Measurements from ENCODE around the gene OPRM1. TPM values are rescaled to one million over a fixed set of nuclear protein-coding genes. Genes with fewer than 3 reads are reported as not detected.

The OPRM1 gene
- total RNA-seq, 1 experiment from 2014 or later, result not detected

GRCh38 chr6:154206141-154206540 is 167.1 kb downstream of the OPRM1 start:
- Histone ChIP-seq H2BK5ac (ENCODE audit: insufficient read length, low read length) (no peak overlapping the region), H2BK20ac (ENCODE audit: low read depth, low read length, poor library complexity, severe bottlenecking) (no peak overlapping the region), H3K18ac (ENCODE audit: insufficient read length, low read depth, low read length) (no peak overlapping the region), H2BK120ac (ENCODE audit: low read depth, low read length, poor library complexity, severe bottlenecking) (no peak overlapping the region), H3K23ac (ENCODE audit: insufficient read length, low read depth, low read length) (no peak overlapping the region), H2AK5ac (ENCODE audit: insufficient read length, low read length) (no peak overlapping the region), H2BK15ac (ENCODE audit: low read depth, low read length) (no peak overlapping the region), H2AFZ (ENCODE audit: low read length) (no peak overlapping the region), H3K4me2 (ENCODE audit: insufficient read depth, insufficient read length, low read length) (no peak overlapping the region), H3K9ac (ENCODE audit: extremely low read depth, insufficient read length, low read length) (no peak overlapping the region), H3K4me1 (ENCODE audit: insufficient read depth, low read length) (no peaks in the 10 kb centered on the region), H4K91ac (ENCODE audit: insufficient read length, low read depth, low read length) (no peak overlapping the region), H3T11ph (ENCODE audit: low read length) (no peak overlapping the region), H4K5ac (ENCODE audit: insufficient read length, low read depth, low read length) (no peak overlapping the region), H3K9me3 (ENCODE audit: control insufficient read depth, low read depth, low read length) (no peaks in the 10 kb centered on the region), H3K27ac (ENCODE audit: insufficient read length, low read depth, low read length) (no peak overlapping the region), H3K27me3 (ENCODE audit: insufficient read depth, low read length) (no peaks in the 10 kb centered on the region), H2BK12ac (ENCODE audit: insufficient read length, low read depth, low read length) (no peak overlapping the region), H3K56ac (ENCODE audit: insufficient read length, low read depth, low read length) (no peak overlapping the region), H3K23me2 (ENCODE audit: insufficient read length, low read depth, low read length, poor library complexity, severe bottlenecking) (no peaks in the 10 kb centered on the region), H3K14ac (ENCODE audit: insufficient read depth, low read length) (no peak overlapping the region), H3K79me2 (ENCODE audit: insufficient read depth, low read length) (no peaks in the 10 kb centered on the region), H4K8ac (replicated peaks; ENCODE audit: insufficient read length, low read depth, low read length) (no peak overlapping the region), H4K20me1 (ENCODE audit: control insufficient read depth, insufficient read depth, insufficient read length) (no peaks in the 10 kb centered on the region), H3K79me1 (ENCODE audit: insufficient read depth, low read depth, low read length, poor library complexity, severe bottlenecking) (no peaks in the 10 kb centered on the region), H3K4ac (ENCODE audit: low read depth, low read length) (no peak overlapping the region)
- no peaks in the 10 kb centered on the region for H3K4me1 Mint-ChIP-seq
- no peak for TF ChIP-seq CTCF (conservative IDR thresholded peaks at IDR 0.05)
- no CpG with 5 or more reads among the region's 2 CpGs for WGBS (ENCODE audit: extremely low coverage, insufficient read length, low lambda C conversion rate)
- no peak overlapping the region for H3K27ac Mint-ChIP-seq
- H3K9me3 Mint-ChIP-seq, result no peaks in the 10 kb centered on the region
- H3K4me3 Mint-ChIP-seq, result no peak overlapping the region
- peaks cover 0 to 1% (median 0%) of the 10 kb centered on the region in 3 experiments; a peak in 1 of 7 replicates for H3K36me3 Mint-ChIP-seq (ENCODE audit: insufficient read depth in 1 of 3, low read depth in 3 of 3)
- DNase-seq, result no peak
- H3K27me3 Mint-ChIP-seq (ENCODE audit: low read depth), result no peaks in the 10 kb centered on the region; the same call in 1 of the 2 replicates

All from H9 (cell line).